22Rv1 (cell line): ENCODE results near the gene LRRC55.

ENCODE experiments used
- CTCF ChIP-seq: fragments of 450-650 bp; IDR thresholded peaks from 2 replicates; pipeline ENCODE4 v1.5.1; 2017; ENCODE audit warnings: mild to moderate bottlenecking
- ZFX ChIP-seq: fragments of 450-650 bp; IDR thresholded peaks from 2 replicates; pipeline ENCODE4 v1.6.1; 2017; ENCODE audit warnings: antibody characterized with exemption, borderline replicate concordance

- TF ChIP-seq CTCF (no peak), ZFX (no peak)
Observed at GRCh38 chr11:57182896-57183295, 1.1 kb downstream of the LRRC55 start.
